GM19035 (cell line): ENCODE data around the gene RECK.
"Not testable (repeated sequence)": the region's sequence is repeated elsewhere in the genome, so short reads cannot be mapped to it uniquely, and the experiment has no call there.

Experiments used
- ATAC-seq: cut with Tn5 transposase; IDR thresholded peaks from one replicate; pipeline ENCODE4 v1.9.1; 2021; ENCODE audit not compliant: unreplicated experiment

The RECK gene

GRCh38 chr9:36056896-36057295 lies 20.2 kb downstream of the RECK start:
- ATAC-seq: no peak

- no peak for ATAC-seq
Measured at GRCh38 chr9:36063804-36064447, 27.2 kb downstream of the RECK start.

GRCh38 chr9:36064448-36065037 lies 27.8 kb downstream of the RECK start:
- ATAC-seq: no peak

- ATAC-seq: no peak
Measured at GRCh38 chr9:36074055-36074454, 37.3 kb downstream of the RECK start.

- no peak for ATAC-seq
Measured at GRCh38 chr9:36074870-36075532, 38.3 kb downstream of the RECK start.

- ATAC-seq: no peak
Measured at GRCh38 chr9:36078051-36078450, 41.3 kb downstream of the RECK start.

- no peak for ATAC-seq
Measured at GRCh38 chr9:36080519-36080918, 43.8 kb downstream of the RECK start.

- no peak for ATAC-seq
Measured at GRCh38 chr9:36082931-36083330, 46.2 kb downstream of the RECK start.

- ATAC-seq: no peak
Measured at GRCh38 chr9:36086442-36086841, 49.7 kb downstream of the RECK start.

GRCh38 chr9:36087054-36087453 lies 50.3 kb downstream of the RECK start:
- ATAC-seq: not testable (repeated sequence)

- no peak for ATAC-seq
Measured at GRCh38 chr9:36088020-36088419, 51.3 kb downstream of the RECK start.

- no peak for ATAC-seq
Measured at GRCh38 chr9:36091026-36091953, 54.6 kb downstream of the RECK start.

- ATAC-seq: no peak
Measured at GRCh38 chr9:36092014-36092413, 55.3 kb downstream of the RECK start.

GRCh38 chr9:36092509-36093215 lies 55.9 kb downstream of the RECK start:
- peak; percentile 78 for ATAC-seq

GRCh38 chr9:36093384-36093783 lies 56.7 kb downstream of the RECK start:
- ATAC-seq: no peak

- ATAC-seq: no peak
Measured at GRCh38 chr9:36099718-36100117, 63.0 kb downstream of the RECK start.

- ATAC-seq: no peak
Measured at GRCh38 chr9:36100532-36100931, 63.8 kb downstream of the RECK start.

- ATAC-seq: no peak
Measured at GRCh38 chr9:36101916-36102741, 65.4 kb downstream of the RECK start.

- ATAC-seq: no peak
Measured at GRCh38 chr9:36102742-36103495, 66.2 kb downstream of the RECK start.
